SIG-M5 treated with dmso at 0.1 percent for 504 hours (cell line): ENCODE measurements around the gene SLC10A2.
"Not testable (repeated sequence)": the region's sequence is repeated elsewhere in the genome, so short reads cannot be mapped to it uniquely, and the experiment has no call there.

Experiments used
- DNase-seq: peaks from one replicate; lab custom pipeline; 2025; ENCODE audit not compliant: unreplicated experiment; lab: John Stamatoyannopoulos, UW

The SLC10A2 gene, protein sequence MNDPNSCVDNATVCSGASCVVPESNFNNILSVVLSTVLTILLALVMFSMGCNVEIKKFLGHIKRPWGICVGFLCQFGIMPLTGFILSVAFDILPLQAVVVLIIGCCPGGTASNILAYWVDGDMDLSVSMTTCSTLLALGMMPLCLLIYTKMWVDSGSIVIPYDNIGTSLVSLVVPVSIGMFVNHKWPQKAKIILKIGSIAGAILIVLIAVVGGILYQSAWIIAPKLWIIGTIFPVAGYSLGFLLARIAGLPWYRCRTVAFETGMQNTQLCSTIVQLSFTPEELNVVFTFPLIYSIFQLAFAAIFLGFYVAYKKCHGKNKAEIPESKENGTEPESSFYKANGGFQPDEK

GRCh38 chr13:103066079-103066780 lies at the start of gene SLC10A2:
SLC10A2 (minus strand) TSS chr13:103066417; CDS start chr13:103066249, 168 bp downstream.
- DNase-seq = no peak

DNA sequence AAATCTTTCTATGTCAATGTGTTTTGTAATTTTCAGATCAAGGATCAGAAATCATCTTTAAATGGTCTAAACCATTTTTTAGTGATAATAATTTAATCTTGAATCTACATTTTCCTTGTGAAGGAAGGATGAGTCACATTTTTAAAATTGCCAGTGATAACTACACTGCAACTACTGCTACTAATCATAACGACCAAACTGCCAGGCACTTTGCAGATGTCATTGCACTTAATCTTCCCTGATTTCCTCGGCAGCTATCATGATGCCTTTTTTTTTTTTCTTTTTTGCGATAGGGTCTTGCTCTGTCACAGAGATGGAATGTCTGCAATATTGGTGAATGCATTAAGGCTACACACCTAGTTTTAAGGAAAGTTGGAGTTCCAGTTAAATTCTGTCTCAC lies 41.4 kb upstream of the SLC10A2 start:
- DNase-seq = no peak

DNA sequence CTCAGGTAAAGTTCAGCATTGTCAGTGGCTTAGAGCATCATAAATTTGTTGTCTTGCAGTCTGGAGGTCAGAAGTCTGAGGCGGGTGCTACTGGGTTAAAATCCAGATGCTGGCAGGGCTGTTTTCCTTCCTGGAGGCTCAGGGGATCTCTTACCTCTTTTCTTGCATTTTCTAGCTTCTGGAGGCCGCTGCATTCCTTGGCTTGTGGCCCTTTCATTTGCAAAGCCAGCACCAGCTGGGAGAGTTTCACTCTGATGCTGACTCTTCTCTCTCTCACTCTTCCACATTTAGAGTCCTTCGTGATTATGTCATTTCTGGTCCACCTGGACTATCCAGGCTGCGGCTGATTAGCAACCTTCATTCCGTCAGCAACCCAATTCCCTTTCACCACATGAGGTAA lies 38.1 kb upstream of the SLC10A2 start:
- DNase-seq = no peak

- DNase-seq = not testable (repeated sequence)
Observed at GRCh38 chr13:103103456-103103855, 37.2 kb upstream of the SLC10A2 start.

DNA sequence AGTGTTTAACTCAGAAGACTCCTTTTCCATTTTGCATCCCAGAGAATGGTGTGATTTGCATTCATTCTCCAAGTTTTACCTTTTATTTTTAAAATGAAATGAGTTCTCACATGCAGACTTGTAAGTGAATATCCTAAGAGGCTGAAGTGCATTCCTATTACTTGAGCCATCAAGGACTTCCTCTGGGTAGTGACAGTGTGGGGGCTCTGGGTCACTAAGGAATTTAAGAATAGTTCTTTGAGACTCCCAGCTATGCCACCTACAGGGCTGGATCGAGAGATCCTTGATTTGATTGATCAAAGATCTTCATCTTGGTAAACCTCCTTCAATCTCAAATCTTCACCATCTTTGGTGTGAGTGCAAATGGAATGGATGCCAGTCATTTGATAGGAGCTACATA lies 36.3 kb upstream of the SLC10A2 start:
- DNase-seq = no peak

GRCh38 chr13:103101901-103102300 lies 35.7 kb upstream of the SLC10A2 start:
- DNase-seq = no peak

- no peak for DNase-seq
Observed at GRCh38 chr13:103101500-103101899, 35.3 kb upstream of the SLC10A2 start.

- no peak for DNase-seq
Observed at GRCh38 chr13:103100830-103101229, 34.6 kb upstream of the SLC10A2 start.

- DNase-seq = no peak
Observed at GRCh38 chr13:103099722-103100293, 33.6 kb upstream of the SLC10A2 start.

GRCh38 chr13:103098535-103098934 lies 32.3 kb upstream of the SLC10A2 start:
- no peak for DNase-seq

DNA sequence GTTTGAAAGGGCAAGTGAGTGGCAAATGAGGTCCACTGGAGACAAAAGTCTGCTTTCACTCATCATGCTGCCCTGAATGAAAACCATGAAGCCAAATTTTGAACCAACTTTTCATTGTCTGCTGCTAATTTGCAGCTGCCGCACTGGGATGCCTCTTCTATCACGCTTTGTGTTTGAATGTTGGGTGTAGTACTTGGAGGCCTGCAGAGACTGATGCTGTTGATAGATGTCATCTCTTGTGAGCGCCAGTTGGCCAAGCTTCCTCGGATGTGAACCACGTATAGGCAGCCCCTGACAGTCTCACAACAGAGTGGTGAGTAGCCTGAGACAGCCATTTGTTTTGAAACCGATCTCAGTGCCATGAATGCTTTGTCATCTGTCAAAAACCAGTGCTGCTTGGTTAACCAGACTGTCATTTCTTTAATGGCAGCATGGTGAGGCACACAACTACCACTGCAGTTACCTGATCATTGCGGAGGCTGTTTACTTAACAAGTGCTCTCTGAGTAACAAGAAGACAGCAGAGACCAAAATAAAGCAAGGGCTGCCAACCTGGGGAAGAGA lies 31.2 kb upstream of the SLC10A2 start:
- no peak for DNase-seq

DNA sequence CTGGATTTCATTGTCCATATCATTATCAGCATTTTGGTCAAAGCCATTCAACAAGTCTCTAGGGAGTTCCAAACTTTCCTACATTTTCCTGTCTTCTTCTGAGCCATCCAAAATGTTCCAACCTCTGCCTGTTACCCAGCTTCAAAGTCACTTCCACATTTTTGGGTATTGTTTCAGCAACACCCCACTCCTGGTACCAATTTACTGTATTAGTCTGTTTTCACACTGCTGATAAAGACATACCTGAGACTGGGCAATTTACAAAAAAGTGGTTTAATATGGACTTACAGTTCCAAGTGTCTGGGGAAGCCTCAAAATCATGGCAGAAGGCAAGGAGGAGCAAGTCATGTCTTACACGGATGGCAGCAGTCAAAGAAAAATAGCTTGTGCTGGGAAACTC lies 27.4 kb upstream of the SLC10A2 start:
- DNase-seq = not testable (repeated sequence)

DNA sequence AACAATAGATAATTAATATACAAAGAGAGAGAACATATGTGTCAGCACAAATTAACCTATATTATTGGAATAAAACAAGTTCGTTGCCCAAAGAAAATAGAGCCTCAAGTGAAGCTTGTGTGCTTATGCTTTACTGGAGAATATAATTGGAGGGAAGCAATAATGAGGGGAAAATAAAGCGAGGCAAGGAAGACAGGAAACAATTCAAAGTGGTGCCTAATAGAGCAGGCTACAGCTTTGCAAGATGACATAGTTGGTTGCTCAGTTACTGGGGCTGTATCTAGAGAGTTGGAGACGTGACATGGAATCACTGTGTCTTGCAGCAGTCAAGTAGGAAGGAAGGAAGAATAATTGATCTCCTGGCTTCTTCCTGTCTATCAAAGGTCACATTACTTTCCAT lies 21.1 kb upstream of the SLC10A2 start:
- no peak for DNase-seq

DNA sequence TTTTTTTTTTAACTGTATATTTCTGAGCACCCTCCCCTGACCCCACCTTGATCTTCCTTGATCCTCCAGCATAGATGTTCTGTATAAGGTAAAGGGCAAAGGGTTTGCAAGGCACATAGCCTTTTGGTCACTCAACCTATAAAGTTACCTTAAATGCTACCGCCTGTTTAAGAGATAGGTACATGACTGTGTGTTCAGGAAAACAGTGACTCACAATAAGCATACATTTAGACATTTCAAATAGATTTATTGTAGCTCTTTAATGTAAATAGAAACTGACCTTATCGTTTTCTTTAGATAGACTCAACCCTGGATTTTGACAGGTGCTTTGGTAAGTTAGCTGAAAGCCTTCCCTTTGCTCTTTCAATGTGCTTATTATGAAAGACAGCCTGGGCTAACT lies 15.2 kb upstream of the SLC10A2 start:
- no peak for DNase-seq

- no peak for DNase-seq
Observed at GRCh38 chr13:103078158-103078557, 11.9 kb upstream of the SLC10A2 start.

DNA sequence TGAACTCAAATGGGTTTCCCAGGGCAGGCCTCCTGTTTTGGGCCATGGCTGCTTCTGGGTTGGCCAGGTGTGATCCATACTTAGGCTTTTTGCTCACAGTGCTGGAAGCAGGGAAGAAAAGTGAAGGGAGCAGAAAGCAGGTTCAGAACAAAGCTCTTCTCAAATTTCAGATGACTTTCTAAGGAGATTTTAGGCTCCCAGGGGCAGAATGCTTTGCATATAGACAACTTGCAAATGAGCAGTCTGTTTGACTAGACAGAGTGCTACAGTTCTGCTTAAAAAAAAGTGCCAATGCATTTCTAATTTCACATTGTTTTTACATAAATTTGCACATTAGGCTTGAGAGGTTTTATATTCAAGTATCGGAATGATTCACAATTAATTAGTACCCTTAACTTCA lies 2.6 kb upstream of the SLC10A2 start:
- DNase-seq = no peak

GRCh38 chr13:103067751-103068555 lies 1.7 kb upstream of the SLC10A2 start:
- DNase-seq = no peak

- DNase-seq = no peak
Observed at GRCh38 chr13:103066781-103067345, 646 bp upstream of the SLC10A2 start.

DNA sequence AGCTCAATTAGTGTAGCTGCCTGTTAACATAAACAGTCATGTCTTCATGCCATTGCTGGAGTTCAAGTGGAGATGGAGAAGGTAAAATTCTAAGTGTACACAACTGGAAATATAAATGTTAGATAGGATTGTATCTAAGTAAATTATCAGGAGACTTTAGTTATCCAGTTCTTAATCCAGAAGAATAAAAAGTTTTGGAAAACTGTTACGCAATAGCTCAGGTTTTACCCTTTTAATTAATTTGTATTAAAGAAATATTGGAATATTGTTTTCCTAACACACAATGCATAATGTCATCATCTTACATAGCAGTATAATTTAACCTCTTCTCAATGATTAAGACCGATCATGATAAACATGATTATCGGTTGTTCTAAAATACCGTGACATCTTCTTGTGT lies 2.8 kb downstream of the SLC10A2 start:
- no peak for DNase-seq

GRCh38 chr13:103062079-103062478 lies 4.1 kb downstream of the SLC10A2 start:
- no peak for DNase-seq

GRCh38 chr13:103056008-103056407 lies 10.2 kb downstream of the SLC10A2 start:
- no peak for DNase-seq
